ENCODE data around the gene IL4I1.

IL4I1 gene

GRCh38 chr19:49869484-49870308 is 27.0 kb downstream of the IL4I1 start:
- H4K8ac ChIP-seq (ENCODE audit: low read depth, low read length) = peak overlapping the region; percentile 70
- peak overlapping the region; percentile 86 for H3K14ac ChIP-seq (ENCODE audit: low read length)
- H3K4ac ChIP-seq (ENCODE audit: low read length) = peak overlapping the region; percentile 42
- H3K79me1 ChIP-seq (ENCODE audit: low read depth, low read length) = peaks cover 5% of the 10 kb centered on the region
- H3K27ac ChIP-seq (replicated peaks; ENCODE audit: low read length) = peak overlapping the region; percentile 90
- H2AK5ac ChIP-seq (ENCODE audit: low read depth, low read length) = peak overlapping the region; percentile 99
- peak overlapping the region; percentile 93 for H4K91ac ChIP-seq (ENCODE audit: low read depth, low read length, poor library complexity)
- peak overlapping the region; percentile 50 to 82 for H3K4me3 ChIP-seq (ENCODE audit: low read length in 2 of 2)
- peak overlapping the region; percentile 91 for H2BK12ac ChIP-seq (ENCODE audit: low read length)
- H3K4me2 ChIP-seq (ENCODE audit: insufficient read depth, low read length, poor library complexity, severe bottlenecking) = peak overlapping the region; percentile 75
- peak overlapping the region; percentile 92 for H3K23ac ChIP-seq (ENCODE audit: low read depth, low read length, poor library complexity)
- WGBS, 2 donors (ENCODE audit: extremely low coverage in 2 of 2, insufficient read length in 2 of 2, insufficient replicate concordance in 1 of 2) = no CpG with 5 or more reads among the region's 67 CpGs
- peaks cover 17 to 18% of the 10 kb centered on the region in 2 donors for H3K4me1 ChIP-seq (ENCODE audit: control insufficient read depth in 2 of 2, insufficient read depth in 1 of 2, low read depth in 1 of 2, low read length in 2 of 2)
- no peak overlapping the region for H2BK120ac ChIP-seq (ENCODE audit: low read depth, low read length)
- no peaks in the 10 kb centered on the region for H3K27me3 ChIP-seq (ENCODE audit: control insufficient read depth in 3 of 3, insufficient read depth in 3 of 3, low read depth in 1 of 3, low read length in 3 of 3)
- peak; percentile 100 for DNase-seq (ENCODE audit: low spot score)
- peak overlapping the region; percentile 96 for H3K9ac ChIP-seq (ENCODE audit: low read depth, low read length, poor library complexity)
- peak overlapping the region; percentile 98 for H3K18ac ChIP-seq (ENCODE audit: low read length)
- peak overlapping the region; percentile 60 for H2BK15ac ChIP-seq (ENCODE audit: low read length)
- H2BK5ac ChIP-seq (ENCODE audit: low read length) = peak overlapping the region; percentile 96
- peak overlapping the region; percentile 82 for H2AFZ ChIP-seq (ENCODE audit: low read length)
- peaks cover 6 to 21% of the 10 kb centered on the region in 2 donors for H3K36me3 ChIP-seq (replicated peaks in 1 of 2; ENCODE audit: control insufficient read depth in 2 of 2, insufficient read depth in 2 of 2, low read length in 2 of 2)
- no peaks in the 10 kb centered on the region for H3K9me3 ChIP-seq (replicated peaks in 1 of 2; ENCODE audit: control insufficient read depth in 2 of 2, insufficient read depth in 1 of 2, low read depth in 1 of 2, low read length in 2 of 2)

- peaks cover 3% of the 10 kb centered on the region for H3K79me1 ChIP-seq (ENCODE audit: low read depth, low read length)
- peak overlapping the region; percentile 34 to 79 for H3K4me3 ChIP-seq (ENCODE audit: low read length in 2 of 2)
- no peak overlapping the region for H3K4ac ChIP-seq (ENCODE audit: low read length)
- H3K27me3 ChIP-seq (ENCODE audit: control insufficient read depth in 3 of 3, insufficient read depth in 3 of 3, low read depth in 1 of 3, low read length in 3 of 3) = no peaks in the 10 kb centered on the region
- H3K9me3 ChIP-seq (replicated peaks in 1 of 2; ENCODE audit: control insufficient read depth in 2 of 2, insufficient read depth in 1 of 2, low read depth in 1 of 2, low read length in 2 of 2) = no peaks in the 10 kb centered on the region
- peak overlapping the region; percentile 75 for H3K4me2 ChIP-seq (ENCODE audit: insufficient read depth, low read length, poor library complexity, severe bottlenecking)
- no peak overlapping the region for H4K91ac ChIP-seq (ENCODE audit: low read depth, low read length, poor library complexity)
- no peak overlapping the region for H3K14ac ChIP-seq (ENCODE audit: low read length)
- peak overlapping the region; percentile 85 for H3K27ac ChIP-seq (replicated peaks; ENCODE audit: low read length)
- no peak overlapping the region for H4K8ac ChIP-seq (ENCODE audit: low read depth, low read length)
- H3K23ac ChIP-seq (ENCODE audit: low read depth, low read length, poor library complexity) = no peak overlapping the region
- no peak for DNase-seq (ENCODE audit: low spot score)
- no peak overlapping the region for H2AK5ac ChIP-seq (ENCODE audit: low read depth, low read length)
- peak overlapping the region; percentile 73 for H3K18ac ChIP-seq (ENCODE audit: low read length)
- H2BK120ac ChIP-seq (ENCODE audit: low read depth, low read length) = peak overlapping the region; percentile 26
- no peak overlapping the region for H2BK5ac ChIP-seq (ENCODE audit: low read length)
- peaks cover 11 to 27% of the 10 kb centered on the region in 2 donors for H3K36me3 ChIP-seq (replicated peaks in 1 of 2; ENCODE audit: control insufficient read depth in 2 of 2, insufficient read depth in 2 of 2, low read length in 2 of 2)
- no peak overlapping the region for H2BK12ac ChIP-seq (ENCODE audit: low read length)
- peak overlapping the region; percentile 68 for H3K9ac ChIP-seq (ENCODE audit: low read depth, low read length, poor library complexity)
- peak overlapping the region; percentile 66 for H2AFZ ChIP-seq (ENCODE audit: low read length)
- WGBS, 2 donors (ENCODE audit: extremely low coverage in 2 of 2, insufficient read length in 2 of 2, insufficient replicate concordance in 1 of 2) = no CpG with 5 or more reads among the region's 15 CpGs
- H3K4me1 ChIP-seq (ENCODE audit: control insufficient read depth in 2 of 2, insufficient read depth in 1 of 2, low read depth in 1 of 2, low read length in 2 of 2) = peaks cover 17 to 18% of the 10 kb centered on the region in 2 donors
- H2BK15ac ChIP-seq (ENCODE audit: low read length) = no peak overlapping the region
Measured at GRCh38 chr19:49869009-49869483, 27.6 kb downstream of the IL4I1 start.

GRCh38 chr19:49866933-49867782 is 29.5 kb downstream of the IL4I1 start, which contains the start of gene PNKP:
Gene PNKP (minus strand): TSS chr19:49867576. CDS start chr19:49867204, 372 bp downstream.
- Histone ChIP-seq H2BK120ac (ENCODE audit: low read depth, low read length) (no peak within 1 kb of the TSS), H3K4me2 (ENCODE audit: insufficient read depth, low read length, poor library complexity, severe bottlenecking) (peak within 1 kb of the TSS; percentile 67), H3K79me1 (ENCODE audit: low read depth, low read length) (peaks cover 3% of the 10 kb centered on the region), H3K14ac (ENCODE audit: low read length) (peak within 1 kb of the TSS; percentile 95), H3K27me3 (ENCODE audit: control insufficient read depth in 3 of 3, insufficient read depth in 3 of 3, low read depth in 1 of 3, low read length in 3 of 3) (no peaks in the 10 kb centered on the region), H3K27ac (replicated peaks; ENCODE audit: low read length) (peak within 1 kb of the TSS; percentile 93), H3K23ac (ENCODE audit: low read depth, low read length, poor library complexity) (peak within 1 kb of the TSS; percentile 89), H2BK15ac (ENCODE audit: low read length) (no peak within 1 kb of the TSS), H2AFZ (ENCODE audit: low read length) (peak within 1 kb of the TSS; percentile 97), H3K4me1 (ENCODE audit: control insufficient read depth in 2 of 2, insufficient read depth in 1 of 2, low read depth in 1 of 2, low read length in 2 of 2) (peaks cover 17 to 18% of the 10 kb centered on the region in 2 donors), H3K9me3 (replicated peaks in 1 of 2; ENCODE audit: control insufficient read depth in 2 of 2, insufficient read depth in 1 of 2, low read depth in 1 of 2, low read length in 2 of 2) (peaks cover 0 to 2% of the 10 kb centered on the region in 2 donors), H3K9ac (ENCODE audit: low read depth, low read length, poor library complexity) (peak within 1 kb of the TSS; percentile 96), H2AK5ac (ENCODE audit: low read depth, low read length) (no peak within 1 kb of the TSS), H3K36me3 (replicated peaks in 1 of 2; ENCODE audit: control insufficient read depth in 2 of 2, insufficient read depth in 2 of 2, low read length in 2 of 2) (peaks cover 24 to 45% of the 10 kb centered on the region in 2 donors), H3K4ac (ENCODE audit: low read length) (no peak within 1 kb of the TSS), H4K8ac (ENCODE audit: low read depth, low read length) (no peak within 1 kb of the TSS), H2BK12ac (ENCODE audit: low read length) (peak within 1 kb of the TSS; percentile 87), H3K18ac (ENCODE audit: low read length) (peak within 1 kb of the TSS; percentile 97), H4K91ac (ENCODE audit: low read depth, low read length, poor library complexity) (no peak within 1 kb of the TSS), H3K4me3 (ENCODE audit: low read length in 2 of 2) (peak within 1 kb of the TSS; percentile 86 to 97), H2BK5ac (ENCODE audit: low read length) (peak within 1 kb of the TSS; percentile 84)
- DNase-seq (ENCODE audit: low spot score) = peak; percentile 87
- WGBS, 2 donors (ENCODE audit: extremely low coverage in 2 of 2, insufficient read length in 2 of 2, insufficient replicate concordance in 1 of 2) = no CpG with 5 or more reads among the region's 65 CpGs
